ENCODE results near the gene PREX1. TPM values are rescaled to one million over a fixed set of nuclear protein-coding genes. Genes with fewer than 3 reads are reported as not detected.
A peak's percentile ranks its signal among the peaks of the same experiment; 100 is the strongest.
"Not testable (repeated sequence)": the region's sequence is repeated elsewhere in the genome, so short reads cannot be mapped to it uniquely, and the experiment has no call there.

PREX1 gene
- total RNA-seq, 1 donor from 2014 or later: 66.0 TPM

DNA sequence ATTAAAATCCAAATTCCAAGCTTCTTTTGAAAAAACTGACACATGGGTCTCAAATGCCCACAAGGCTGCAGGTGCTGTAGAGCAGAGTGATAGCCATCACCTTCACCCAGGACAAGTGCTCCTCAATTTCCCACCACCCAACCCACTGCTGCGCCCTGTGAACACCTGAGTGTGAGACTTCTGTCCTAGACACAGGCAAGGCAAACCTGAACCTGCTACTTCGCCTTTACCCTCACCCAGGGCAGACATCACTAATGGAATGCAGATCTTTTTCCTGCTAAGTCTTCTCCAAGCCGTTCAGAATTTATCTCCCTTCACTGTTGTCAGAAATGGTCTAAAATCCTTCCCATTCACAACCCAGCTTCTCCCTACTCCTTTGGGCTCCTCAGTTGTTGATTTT, 65.9 kb downstream of the PREX1 start:
- no peak for DNase-seq
- intact Hi-C loops (cut with DNase I): no loop called here

GRCh38 chr20:48761023-48761785, 66.6 kb downstream of the PREX1 start:
- intact Hi-C loops (cut with DNase I): no loop called here
- Histone ChIP-seq H3K27ac (peak overlapping the region; percentile 77), H3K9me3 (no peaks in the 10 kb centered on the region), H3K4me3 (no peak overlapping the region), H3K36me3 (no peaks in the 10 kb centered on the region), H3K27me3 (no peaks in the 10 kb centered on the region), H3K4me1 (peaks cover 39% of the 10 kb centered on the region)
- ATAC-seq: peak; percentile 70
- TF ChIP-seq, protein P1, sequence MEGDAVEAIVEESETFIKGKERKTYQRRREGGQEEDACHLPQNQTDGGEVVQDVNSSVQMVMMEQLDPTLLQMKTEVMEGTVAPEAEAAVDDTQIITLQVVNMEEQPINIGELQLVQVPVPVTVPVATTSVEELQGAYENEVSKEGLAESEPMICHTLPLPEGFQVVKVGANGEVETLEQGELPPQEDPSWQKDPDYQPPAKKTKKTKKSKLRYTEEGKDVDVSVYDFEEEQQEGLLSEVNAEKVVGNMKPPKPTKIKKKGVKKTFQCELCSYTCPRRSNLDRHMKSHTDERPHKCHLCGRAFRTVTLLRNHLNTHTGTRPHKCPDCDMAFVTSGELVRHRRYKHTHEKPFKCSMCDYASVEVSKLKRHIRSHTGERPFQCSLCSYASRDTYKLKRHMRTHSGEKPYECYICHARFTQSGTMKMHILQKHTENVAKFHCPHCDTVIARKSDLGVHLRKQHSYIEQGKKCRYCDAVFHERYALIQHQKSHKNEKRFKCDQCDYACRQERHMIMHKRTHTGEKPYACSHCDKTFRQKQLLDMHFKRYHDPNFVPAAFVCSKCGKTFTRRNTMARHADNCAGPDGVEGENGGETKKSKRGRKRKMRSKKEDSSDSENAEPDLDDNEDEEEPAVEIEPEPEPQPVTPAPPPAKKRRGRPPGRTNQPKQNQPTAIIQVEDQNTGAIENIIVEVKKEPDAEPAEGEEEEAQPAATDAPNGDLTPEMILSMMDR (IDR thresholded peaks at IDR 0.05): no peak
- DNase-seq: no peak

More for the DNA sequence above, 65.9 kb downstream of the PREX1 start:
- peaks cover 45% of the 10 kb centered on the region for H3K4me1 ChIP-seq
- TF ChIP-seq, protein P1 (IDR thresholded peaks at IDR 0.05): no peak
- H3K27me3 ChIP-seq: no peaks in the 10 kb centered on the region
- H3K4me3 ChIP-seq: no peak overlapping the region
- no peaks in the 10 kb centered on the region for H3K9me3 ChIP-seq
- no peak for ATAC-seq
- no peaks in the 10 kb centered on the region for H3K36me3 ChIP-seq
- H3K27ac ChIP-seq: peak overlapping the region; percentile 56

DNA sequence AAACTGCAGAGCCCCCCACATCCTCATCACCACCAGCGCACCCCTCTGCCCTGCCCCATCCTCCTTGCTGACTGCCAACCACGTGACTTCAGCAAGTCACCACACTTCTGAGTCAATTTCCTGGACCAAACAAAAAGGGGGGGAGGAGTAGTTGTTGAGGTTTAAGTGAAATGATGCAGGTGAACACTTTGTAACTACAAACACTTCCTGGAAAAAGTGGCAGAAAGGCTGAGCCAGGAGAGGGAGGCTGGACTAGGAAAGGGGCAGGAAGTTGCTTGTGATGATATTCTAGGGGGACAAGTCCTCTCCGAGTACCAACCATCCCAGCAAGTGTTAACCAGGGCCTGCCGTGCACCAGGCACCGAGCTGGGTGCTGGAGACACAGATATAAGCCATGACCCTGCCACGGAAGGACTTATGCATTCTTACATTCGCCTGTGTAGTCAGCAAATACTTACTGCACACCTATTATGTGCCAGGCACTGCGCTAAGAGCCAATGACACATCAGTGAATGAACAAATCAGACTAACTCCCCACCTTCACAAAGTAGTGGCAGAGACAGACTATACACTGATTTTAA, 67.3 kb downstream of the PREX1 start:
- no peak for DNase-seq
- no peaks in the 10 kb centered on the region for H3K27me3 ChIP-seq
- H3K9me3 ChIP-seq: no peaks in the 10 kb centered on the region
- peaks cover 38% of the 10 kb centered on the region for H3K4me1 ChIP-seq
- peak; percentile 56 for ATAC-seq
- H3K27ac ChIP-seq: peak overlapping the region; percentile 77
- intact Hi-C loops (cut with DNase I): no loop called here
- TF ChIP-seq, protein P1 (IDR thresholded peaks at IDR 0.05): no peak
- no peaks in the 10 kb centered on the region for H3K36me3 ChIP-seq
- no peak overlapping the region for H3K4me3 ChIP-seq

- Histone ChIP-seq H3K27me3 (no peaks in the 10 kb centered on the region), H3K9me3 (no peaks in the 10 kb centered on the region), H3K27ac (peak overlapping the region; percentile 77), H3K36me3 (no peaks in the 10 kb centered on the region), H3K4me1 (peaks cover 38% of the 10 kb centered on the region), H3K4me3 (no peak overlapping the region)
- no peak for ATAC-seq
- TF ChIP-seq, protein P1 (IDR thresholded peaks at IDR 0.05): no peak
- DNase-seq: no peak
- intact Hi-C loops (cut with DNase I): loop anchor here (10.0 kb wide), 1 partner anchor 65 kb away; the partner anchor contains the start of gene PREX1
These were observed 68.1 kb downstream of the PREX1 start for GRCh38 chr20:48759631-48760245.

DNA sequence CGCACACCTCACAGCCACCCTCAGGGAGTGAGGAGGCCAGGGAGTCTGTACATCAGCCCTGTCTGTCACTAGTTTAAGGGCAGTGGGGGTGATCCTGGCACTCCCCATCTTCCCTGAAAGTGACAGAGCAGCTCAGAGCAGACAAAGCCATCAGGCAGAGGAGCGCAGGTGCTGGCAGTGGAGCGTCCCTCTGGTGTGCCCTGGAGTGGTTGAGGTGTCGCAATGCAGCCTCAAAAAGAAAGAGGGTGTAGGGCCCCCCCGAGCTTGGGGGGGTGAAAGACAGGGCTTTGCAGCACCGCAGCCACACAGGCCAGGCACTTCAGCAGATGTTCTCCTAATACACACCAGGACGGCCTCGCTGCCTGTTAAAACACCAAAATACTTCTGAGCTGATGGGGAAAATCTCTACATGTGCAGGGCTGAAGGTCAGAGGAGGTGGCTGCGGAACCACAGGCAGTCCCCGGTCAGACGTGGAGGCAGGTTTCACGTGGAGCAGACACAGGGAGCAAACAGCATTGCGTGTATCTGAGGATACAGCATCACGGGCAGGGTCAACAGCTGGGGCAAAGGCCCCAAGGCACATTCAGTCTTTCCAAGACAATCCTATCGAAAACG, 69.5 kb downstream of the PREX1 start:
- peak overlapping the region; percentile 77 for H3K27ac ChIP-seq
- H3K4me3 ChIP-seq: no peak overlapping the region
- no peak for DNase-seq

DNA sequence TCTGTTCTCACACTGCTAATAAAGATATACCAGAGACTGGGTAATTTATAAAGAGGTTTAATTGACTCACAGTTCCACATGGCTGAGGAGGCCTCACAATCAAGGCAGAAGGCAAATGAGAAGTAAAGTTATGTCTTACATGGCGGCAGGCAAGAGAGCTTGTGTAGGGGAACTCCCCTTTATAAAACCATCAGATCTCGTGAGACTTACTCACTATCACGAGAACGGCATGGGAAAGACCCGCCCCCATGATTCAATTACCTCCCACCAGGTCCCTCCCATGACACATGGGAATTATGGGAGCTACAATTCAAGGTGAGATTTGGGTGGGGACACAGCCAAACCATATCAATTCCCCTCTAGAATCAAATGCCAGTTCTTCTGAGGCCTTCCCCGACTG, 71.0 kb downstream of the PREX1 start:
- DNase-seq, ATAC-seq, H3K4me3 ChIP-seq, H3K9me3 ChIP-seq, H3K36me3 ChIP-seq, H3K27ac ChIP-seq, H3K27me3 ChIP-seq: not testable (repeated sequence)
- intact Hi-C loops (cut with DNase I): loop anchor here (10.0 kb wide), 1 partner anchor 68 kb away; the partner anchor contains the start of gene PREX1
- H3K4me1 ChIP-seq: peaks cover 33% of the 10 kb centered on the region

More for the DNA sequence above, 69.5 kb downstream of the PREX1 start:
- no peaks in the 10 kb centered on the region for H3K27me3 ChIP-seq
- intact Hi-C loops (cut with DNase I): loop anchor here (10.0 kb wide), 1 partner anchor 66 kb away; the partner anchor contains the start of gene PREX1
- TF ChIP-seq, protein P1 (IDR thresholded peaks at IDR 0.05): no peak
- ATAC-seq: peak; percentile 33
- peaks cover 27% of the 10 kb centered on the region for H3K4me1 ChIP-seq
- H3K9me3 ChIP-seq: no peaks in the 10 kb centered on the region
- H3K36me3 ChIP-seq: no peaks in the 10 kb centered on the region

All from upper lobe of right lung (tissue), 1 donor.